Measurements from ENCODE around the gene DOCK2. TPM values are rescaled to one million over a fixed set of nuclear protein-coding genes. Genes with fewer than 3 reads are reported as not detected.

The DOCK2 gene
- total RNA-seq, 1 donor from 2014 or later, result 4.2 TPM

DNA sequence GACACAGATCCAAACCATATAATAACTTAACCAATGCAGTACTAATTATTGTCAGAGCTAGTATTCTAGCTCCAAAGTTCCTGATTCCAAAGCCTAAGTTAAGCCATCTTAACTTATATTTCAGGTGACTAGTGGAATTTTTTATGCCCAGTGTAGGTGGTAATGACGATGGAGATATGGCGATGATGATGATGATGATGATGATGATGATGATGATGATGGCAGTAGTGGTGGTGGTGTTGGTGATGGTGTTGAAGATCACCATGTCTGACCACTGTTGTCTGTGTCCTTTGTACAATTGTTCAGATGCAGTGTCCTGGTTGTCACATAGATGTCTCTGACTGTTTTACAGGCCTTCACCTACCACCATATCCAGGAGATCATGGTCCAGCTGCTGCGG lies 203.3 kb downstream of the DOCK2 start:
- TF ChIP-seq CTCF (IDR thresholded peaks at IDR 0.05; ENCODE audit: borderline replicate concordance), result no peak
- H3K9me3 ChIP-seq (replicated peaks), result no peaks in the 10 kb centered on the region
- no peak overlapping the region for H3K4me3 ChIP-seq
- H3K36me3 ChIP-seq, result no peaks in the 10 kb centered on the region
- no peaks in the 10 kb centered on the region for H3K27me3 ChIP-seq (ENCODE audit: low read depth)
- no peak overlapping the region for H3K27ac ChIP-seq (replicated peaks)
- no peak for DNase-seq
- intact Hi-C loops (cut with micrococcal nuclease), result no loop called here
- H3K4me1 ChIP-seq, result no peaks in the 10 kb centered on the region

- TF ChIP-seq CTCF (IDR thresholded peaks at IDR 0.05; ENCODE audit: borderline replicate concordance), result no peak
- intact Hi-C loops (cut with micrococcal nuclease), result no loop called here
- H3K27ac ChIP-seq (replicated peaks), result no peak overlapping the region
- no peak for DNase-seq
- H3K4me3 ChIP-seq, result no peak overlapping the region
- no peaks in the 10 kb centered on the region for H3K27me3 ChIP-seq (ENCODE audit: low read depth)
- peaks cover under 1% of the 10 kb centered on the region for H3K9me3 ChIP-seq (replicated peaks)
- H3K4me1 ChIP-seq, result no peaks in the 10 kb centered on the region
- H3K36me3 ChIP-seq, result no peaks in the 10 kb centered on the region
Observed at GRCh38 chr5:169842699-169843098, 205.6 kb downstream of the DOCK2 start.

DNA sequence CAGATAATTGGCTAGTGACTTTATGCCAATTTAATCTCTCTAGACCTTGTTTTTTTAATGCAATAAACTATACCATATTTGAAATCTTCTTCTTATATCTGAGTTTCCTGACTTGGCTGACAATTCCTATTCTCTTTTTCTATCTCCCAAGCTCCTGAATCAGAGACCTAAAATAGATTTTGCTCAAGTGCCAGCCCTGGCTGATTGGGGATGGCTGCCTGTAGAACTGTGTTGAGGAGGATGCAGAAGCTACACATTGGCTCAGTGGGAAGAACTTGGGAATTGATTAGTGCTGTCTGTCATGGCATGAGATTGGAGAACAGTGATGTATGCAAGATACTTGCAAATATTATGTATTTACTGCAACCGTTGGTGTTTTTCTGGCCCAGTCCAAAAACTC lies 210.4 kb downstream of the DOCK2 start:
- TF ChIP-seq CTCF (IDR thresholded peaks at IDR 0.05; ENCODE audit: borderline replicate concordance), result no peak
- intact Hi-C loops (cut with micrococcal nuclease), result no loop called here
- peaks cover 34% of the 10 kb centered on the region for H3K9me3 ChIP-seq (replicated peaks)

DNA sequence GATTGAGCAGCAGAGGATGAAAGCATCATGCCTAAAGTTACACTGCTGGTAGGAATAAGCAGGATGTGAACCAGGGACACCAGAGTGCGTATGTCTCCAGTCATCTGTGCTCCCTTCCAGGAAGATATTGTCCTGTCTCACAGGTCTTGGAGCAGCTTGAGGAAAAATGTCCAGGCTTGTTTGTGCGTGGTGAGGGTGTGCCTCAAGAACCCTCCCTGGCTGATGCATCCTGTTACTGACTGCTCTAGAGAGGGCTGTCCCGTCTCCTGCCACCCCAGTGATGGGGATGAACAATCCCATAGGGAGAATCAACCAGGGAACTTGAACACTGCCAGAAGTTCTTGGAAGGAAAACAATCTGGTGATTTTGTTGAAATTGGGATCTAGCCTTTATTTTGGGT lies 211.2 kb downstream of the DOCK2 start:
- peaks cover 6% of the 10 kb centered on the region for H3K36me3 ChIP-seq
- DNase-seq, result no peak
- no peaks in the 10 kb centered on the region for H3K27me3 ChIP-seq (ENCODE audit: low read depth)
- H3K27ac ChIP-seq (replicated peaks), result no peak overlapping the region
- peaks cover 34% of the 10 kb centered on the region for H3K9me3 ChIP-seq (replicated peaks)
- no peak overlapping the region for H3K4me3 ChIP-seq
- intact Hi-C loops (cut with micrococcal nuclease), result no loop called here
- H3K4me1 ChIP-seq, result no peaks in the 10 kb centered on the region
- no peak for TF ChIP-seq CTCF (IDR thresholded peaks at IDR 0.05; ENCODE audit: borderline replicate concordance)

More for the DNA sequence above, 210.4 kb downstream of the DOCK2 start:
- Histone ChIP-seq H3K4me1 (no peaks in the 10 kb centered on the region), H3K4me3 (no peak overlapping the region), H3K36me3 (peaks cover 6% of the 10 kb centered on the region), H3K27me3 (ENCODE audit: low read depth) (no peaks in the 10 kb centered on the region), H3K27ac (replicated peaks) (no peak overlapping the region)
- DNase-seq, result no peak

DNA sequence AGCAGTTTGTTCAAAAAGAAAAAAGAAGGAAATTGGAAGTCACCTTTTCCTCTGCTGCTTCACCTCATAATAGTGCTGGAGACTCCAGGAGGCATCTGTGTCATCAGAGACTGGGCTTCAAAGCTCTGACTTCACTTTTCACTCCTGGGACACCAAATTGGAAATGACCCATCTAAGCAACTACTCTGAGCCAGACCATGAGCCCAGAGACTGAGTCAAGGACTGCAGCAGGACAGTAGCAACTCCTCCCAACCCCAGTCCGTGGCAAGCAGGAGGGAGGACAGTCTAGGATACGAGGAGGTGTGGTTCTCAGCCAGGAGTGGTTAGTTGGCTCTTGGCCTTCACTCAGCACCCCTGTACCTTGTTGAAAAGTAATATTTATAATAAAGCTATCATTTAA lies 211.7 kb downstream of the DOCK2 start:
- Histone ChIP-seq H3K36me3 (peaks cover 6% of the 10 kb centered on the region), H3K27me3 (ENCODE audit: low read depth) (no peaks in the 10 kb centered on the region), H3K4me1 (no peaks in the 10 kb centered on the region), H3K9me3 (replicated peaks) (peaks cover 34% of the 10 kb centered on the region), H3K27ac (replicated peaks) (no peak overlapping the region), H3K4me3 (no peak overlapping the region)
- TF ChIP-seq CTCF (IDR thresholded peaks at IDR 0.05; ENCODE audit: borderline replicate concordance), result no peak
- DNase-seq, result no peak
- intact Hi-C loops (cut with micrococcal nuclease), result no loop called here

GRCh38 chr5:169850409-169850808 lies 213.3 kb downstream of the DOCK2 start:
- H3K9me3 ChIP-seq (replicated peaks), result peaks cover 34% of the 10 kb centered on the region
- H3K27me3 ChIP-seq (ENCODE audit: low read depth), result no peaks in the 10 kb centered on the region
- no peak for TF ChIP-seq CTCF (IDR thresholded peaks at IDR 0.05; ENCODE audit: borderline replicate concordance)
- intact Hi-C loops (cut with micrococcal nuclease), result no loop called here
- H3K36me3 ChIP-seq, result peaks cover 6% of the 10 kb centered on the region
- no peak overlapping the region for H3K27ac ChIP-seq (replicated peaks)
- DNase-seq, result no peak
- H3K4me3 ChIP-seq, result no peak overlapping the region
- no peaks in the 10 kb centered on the region for H3K4me1 ChIP-seq

Measured in left ventricle myocardium inferior (tissue), 1 donor.